Measurements from ENCODE around the gene ISOC1. TPM values are rescaled to one million over a fixed set of nuclear protein-coding genes. Genes with fewer than 3 reads are reported as not detected.
A peak's percentile ranks its signal among the peaks of the same experiment; 100 is the strongest.

ISOC1 gene
- total RNA-seq, 4 donors from 2014 or later: 31.2 to 149 (median 82.5) TPM

GRCh38 chr5:129082225-129083136 lies 12.1 kb upstream of the ISOC1 start:
- Histone ChIP-seq H3K9me3 (no peaks in the 10 kb centered on the region), H3K36me3 (no peaks in the 10 kb centered on the region), H3K4me3 (no peak overlapping the region), H3K27ac (no peak overlapping the region), H3K27me3 (no peaks in the 10 kb centered on the region), H3K4me1 (peaks cover 0 to 8% (median 3%) of the 10 kb centered on the region in 3 donors)
- 81 to 93% methylated on average over 3 to 6 of the region's 6 CpGs for WGBS, 2 donors (ENCODE audit: low coverage in 1 of 2)
- ATAC-seq: no peak
- TF ChIP-seq POLR2A (IDR thresholded peaks at IDR 0.05): no peak
- no peak for TF ChIP-seq EP300 (IDR thresholded peaks at IDR 0.05)
- TF ChIP-seq, protein P1, sequence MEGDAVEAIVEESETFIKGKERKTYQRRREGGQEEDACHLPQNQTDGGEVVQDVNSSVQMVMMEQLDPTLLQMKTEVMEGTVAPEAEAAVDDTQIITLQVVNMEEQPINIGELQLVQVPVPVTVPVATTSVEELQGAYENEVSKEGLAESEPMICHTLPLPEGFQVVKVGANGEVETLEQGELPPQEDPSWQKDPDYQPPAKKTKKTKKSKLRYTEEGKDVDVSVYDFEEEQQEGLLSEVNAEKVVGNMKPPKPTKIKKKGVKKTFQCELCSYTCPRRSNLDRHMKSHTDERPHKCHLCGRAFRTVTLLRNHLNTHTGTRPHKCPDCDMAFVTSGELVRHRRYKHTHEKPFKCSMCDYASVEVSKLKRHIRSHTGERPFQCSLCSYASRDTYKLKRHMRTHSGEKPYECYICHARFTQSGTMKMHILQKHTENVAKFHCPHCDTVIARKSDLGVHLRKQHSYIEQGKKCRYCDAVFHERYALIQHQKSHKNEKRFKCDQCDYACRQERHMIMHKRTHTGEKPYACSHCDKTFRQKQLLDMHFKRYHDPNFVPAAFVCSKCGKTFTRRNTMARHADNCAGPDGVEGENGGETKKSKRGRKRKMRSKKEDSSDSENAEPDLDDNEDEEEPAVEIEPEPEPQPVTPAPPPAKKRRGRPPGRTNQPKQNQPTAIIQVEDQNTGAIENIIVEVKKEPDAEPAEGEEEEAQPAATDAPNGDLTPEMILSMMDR (IDR thresholded peaks at IDR 0.05): no peak
- no peak for TF ChIP-seq POLR2AphosphoS5 (IDR thresholded peaks at IDR 0.05)

DNA sequence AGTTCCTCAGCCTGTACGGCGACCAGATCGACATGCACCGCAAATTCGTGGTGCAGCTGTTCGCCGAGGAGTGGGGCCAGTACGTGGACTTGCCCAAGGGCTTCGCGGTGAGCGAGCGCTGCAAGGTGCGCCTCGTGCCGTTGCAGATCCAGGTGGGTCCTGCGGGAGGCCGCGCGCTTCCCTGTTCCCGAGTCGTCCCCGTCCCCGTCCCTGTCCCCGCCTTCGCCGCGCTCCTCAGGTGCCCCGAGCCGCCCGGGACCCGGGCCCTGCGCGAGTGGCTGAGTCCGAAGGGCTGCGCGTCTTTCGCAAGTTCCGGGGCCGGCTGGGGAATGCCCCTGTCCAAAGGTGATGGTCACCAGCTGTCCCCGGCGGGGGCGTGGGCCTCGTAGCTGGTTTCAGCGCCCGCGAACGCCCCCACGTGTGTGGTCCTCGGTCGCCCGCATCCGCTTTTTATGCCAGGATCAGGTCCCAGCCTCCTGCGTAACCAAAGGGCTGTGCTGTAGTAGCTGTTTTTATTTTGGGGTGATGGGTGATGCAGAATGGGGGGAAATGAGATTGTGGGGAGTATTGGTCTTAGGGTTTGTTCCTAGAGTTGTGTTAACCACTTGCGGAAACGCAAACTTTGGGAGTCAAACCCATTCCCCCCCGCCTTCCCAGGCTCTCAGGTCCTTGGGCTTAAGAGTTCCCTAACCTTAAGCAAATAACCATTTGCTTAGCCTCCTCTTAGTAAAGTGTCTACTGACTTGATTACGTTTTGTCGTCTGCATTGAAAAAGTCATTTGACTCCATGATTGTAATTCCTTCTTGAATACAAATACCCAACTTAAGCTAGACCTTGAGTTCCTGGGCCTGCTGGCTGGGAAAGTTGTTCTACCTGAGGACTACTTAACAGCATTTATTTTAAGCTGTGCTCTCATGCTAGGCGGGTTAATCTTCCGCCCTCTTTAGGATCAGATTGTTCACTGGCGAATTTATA lies 663 bp downstream of the ISOC1 start:
- H3K4me3 ChIP-seq: peak overlapping the region; percentile 66 to 86
- H3K36me3 ChIP-seq: no peaks in the 10 kb centered on the region
- peak overlapping the region; percentile 63 to 95 (median 94) for H3K27ac ChIP-seq
- TF ChIP-seq EP300 (IDR thresholded peaks at IDR 0.05) (no peak), POLR2AphosphoS5 (IDR thresholded peaks at IDR 0.05) (peak; percentile 56)
- no peaks in the 10 kb centered on the region for H3K9me3 ChIP-seq
- H3K4me1 ChIP-seq: peaks cover 0 to 50% (median 3%) of the 10 kb centered on the region in 3 donors
- no peaks in the 10 kb centered on the region for H3K27me3 ChIP-seq
- WGBS, 2 donors (ENCODE audit: low coverage in 1 of 2): 16 to 30% methylated on average over 2 to 8 of the region's 61 CpGs
- peak; percentile 65 for ATAC-seq

- Histone ChIP-seq H3K36me3 (no peaks in the 10 kb centered on the region), H3K27ac (peak overlapping the region; percentile 63 to 95 (median 94)), H3K9me3 (no peaks in the 10 kb centered on the region), H3K4me1 (peaks cover 0 to 58% (median 3%) of the 10 kb centered on the region in 3 donors), H3K27me3 (no peaks in the 10 kb centered on the region), H3K4me3 (peak overlapping the region; percentile 66 to 86)
- WGBS, 2 donors (ENCODE audit: low coverage in 1 of 2): 24 to 48% methylated on average over 7 to 8 of the region's 8 CpGs
- TF ChIP-seq POLR2A (IDR thresholded peaks at IDR 0.05): no peak
- no peak for TF ChIP-seq EP300 (IDR thresholded peaks at IDR 0.05)
- TF ChIP-seq, protein P1 (IDR thresholded peaks at IDR 0.05): peak in 2 of 4 experiments; percentile 13 to 18
- TF ChIP-seq POLR2AphosphoS5 (IDR thresholded peaks at IDR 0.05): no peak
- ATAC-seq: no peak
Measured at GRCh38 chr5:129096382-129096991, 1.9 kb downstream of the ISOC1 start.

GRCh38 chr5:129097498-129098296 lies 3.1 kb downstream of the ISOC1 start:
- Histone ChIP-seq H3K36me3 (no peaks in the 10 kb centered on the region), H3K9me3 (no peaks in the 10 kb centered on the region), H3K4me1 (peaks cover 0 to 70% (median 3%) of the 10 kb centered on the region in 3 donors), H3K27ac (peak overlapping the region; percentile 55 to 94 (median 62)), H3K4me3 (peak overlapping the region; percentile 66 to 86), H3K27me3 (no peaks in the 10 kb centered on the region)
- TF ChIP-seq POLR2A (IDR thresholded peaks at IDR 0.05) (no peak), POLR2AphosphoS5 (IDR thresholded peaks at IDR 0.05) (peak; percentile 5), EP300 (IDR thresholded peaks at IDR 0.05) (no peak)
- TF ChIP-seq, protein P1 (IDR thresholded peaks at IDR 0.05): no peak
- 45 to 67% methylated on average over 2 to 7 of the region's 11 CpGs for WGBS, 2 donors (ENCODE audit: low coverage in 1 of 2)
- no peak for ATAC-seq

All from gastroesophageal sphincter (tissue), 4 donors.